HG03575 (cell line): ENCODE data around the gene ANKRD36.
"Not testable (repeated sequence)": the region's sequence is repeated elsewhere in the genome, so short reads cannot be mapped to it uniquely, and the experiment has no call there.

Source experiments
- ATAC-seq: cut with Tn5 transposase; IDR thresholded peaks from one replicate; pipeline ENCODE4 v1.9.1; 2021; ENCODE audit not compliant: unreplicated experiment, insufficient number of reproducible peaks, low FRiP score; ENCODE audit errors: extremely low read depth

Gene ANKRD36

GRCh38 chr2:97113050-97113881, at the start of gene ANKRD36:
Gene ANKRD36, plus strand, starts transcription at chr2:97113153. Its CDS starts 587 bp downstream, at chr2:97113740.
- ATAC-seq: peak; percentile 59

- not testable (repeated sequence) for ATAC-seq
Measured at GRCh38 chr2:97066030-97066429, 46.9 kb upstream of the ANKRD36 start.

DNA sequence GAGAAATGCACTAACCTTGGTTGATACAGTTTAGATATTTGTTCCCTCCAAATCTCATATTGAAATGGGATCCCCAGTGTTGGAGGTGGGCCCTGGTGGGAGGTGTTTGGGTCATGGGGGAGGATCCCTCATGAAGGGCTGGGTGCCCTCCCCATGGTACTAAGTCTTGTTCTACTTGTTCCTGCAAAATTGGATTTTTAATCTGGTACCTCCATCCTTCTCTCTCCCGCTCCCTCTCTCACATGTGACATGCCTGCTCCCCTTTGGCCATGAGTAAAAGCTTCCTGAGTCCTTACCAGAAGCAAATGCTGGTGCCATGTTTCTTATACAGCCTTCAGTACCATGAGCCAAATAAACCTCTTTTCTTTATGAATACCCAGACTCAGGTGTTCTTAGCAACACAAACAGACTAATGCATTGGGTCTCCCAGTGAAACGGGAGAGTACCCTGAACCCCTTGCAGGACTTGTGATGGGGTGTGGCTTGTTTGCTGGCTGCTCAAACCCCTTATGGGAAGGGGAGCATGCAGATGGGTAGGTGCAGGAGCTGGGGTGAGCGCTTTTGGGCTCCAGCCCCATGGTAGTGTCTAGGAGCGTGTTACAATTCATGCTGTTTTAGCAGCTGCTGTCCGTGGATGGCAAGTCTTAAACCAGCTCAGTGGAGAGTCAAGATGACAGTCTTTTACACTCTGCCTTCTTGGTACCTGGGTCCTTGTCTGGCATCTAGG, 45.5 kb upstream of the ANKRD36 start:
- no peak for ATAC-seq

DNA sequence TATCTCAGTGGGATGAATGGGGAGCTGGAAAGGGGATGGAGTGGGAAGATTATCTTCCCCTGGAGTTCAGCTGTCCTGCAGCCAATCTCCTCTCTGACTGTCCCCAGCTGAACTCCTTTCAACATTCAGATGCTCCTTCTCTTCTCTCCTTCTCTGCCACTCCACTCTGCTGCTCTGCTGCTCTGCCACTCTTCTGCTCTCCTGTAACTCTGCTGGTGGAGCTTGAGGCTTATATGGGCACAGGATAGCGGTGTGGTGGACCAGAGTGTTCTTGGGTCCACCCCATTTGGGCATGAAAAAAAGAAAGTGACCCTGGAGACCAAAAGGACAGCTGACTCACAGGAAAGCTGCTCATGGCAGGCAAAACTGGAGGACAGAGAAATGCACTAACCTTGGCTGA, 44.9 kb upstream of the ANKRD36 start:
- no peak for ATAC-seq

DNA sequence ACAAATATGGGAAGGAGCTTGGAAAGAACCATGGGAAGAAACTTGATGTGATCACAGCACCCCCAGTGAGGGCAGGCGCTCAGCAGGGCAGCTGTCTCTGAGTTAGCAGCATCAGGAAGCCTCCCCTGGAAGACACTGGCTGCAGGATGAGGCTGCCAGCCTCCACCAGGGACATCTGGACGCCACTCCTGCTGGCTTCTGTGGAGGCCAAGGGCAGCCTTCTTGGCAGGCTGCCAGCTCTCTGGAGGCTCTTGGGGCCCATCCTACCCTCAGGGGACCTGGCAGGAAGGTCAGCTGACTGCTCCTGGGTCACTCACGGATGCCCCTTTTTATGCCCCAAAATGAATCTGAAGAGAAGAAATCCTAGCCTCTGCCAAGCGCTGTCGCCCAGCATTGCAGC, 44.2 kb upstream of the ANKRD36 start:
- ATAC-seq: not testable (repeated sequence)

- ATAC-seq: not testable (repeated sequence)
Measured at GRCh38 chr2:97070915-97071314, 42.0 kb upstream of the ANKRD36 start.

GRCh38 chr2:97077213-97077612, 35.7 kb upstream of the ANKRD36 start:
- not testable (repeated sequence) for ATAC-seq

- ATAC-seq: not testable (repeated sequence)
Measured at GRCh38 chr2:97080855-97081254, 32.1 kb upstream of the ANKRD36 start.

GRCh38 chr2:97082206-97082605, 30.7 kb upstream of the ANKRD36 start:
- not testable (repeated sequence) for ATAC-seq

GRCh38 chr2:97083516-97083915, 29.4 kb upstream of the ANKRD36 start:
- ATAC-seq: not testable (repeated sequence)

GRCh38 chr2:97085093-97085492, 27.9 kb upstream of the ANKRD36 start:
- ATAC-seq: not testable (repeated sequence)

GRCh38 chr2:97088706-97089105, 24.2 kb upstream of the ANKRD36 start:
- not testable (repeated sequence) for ATAC-seq

DNA sequence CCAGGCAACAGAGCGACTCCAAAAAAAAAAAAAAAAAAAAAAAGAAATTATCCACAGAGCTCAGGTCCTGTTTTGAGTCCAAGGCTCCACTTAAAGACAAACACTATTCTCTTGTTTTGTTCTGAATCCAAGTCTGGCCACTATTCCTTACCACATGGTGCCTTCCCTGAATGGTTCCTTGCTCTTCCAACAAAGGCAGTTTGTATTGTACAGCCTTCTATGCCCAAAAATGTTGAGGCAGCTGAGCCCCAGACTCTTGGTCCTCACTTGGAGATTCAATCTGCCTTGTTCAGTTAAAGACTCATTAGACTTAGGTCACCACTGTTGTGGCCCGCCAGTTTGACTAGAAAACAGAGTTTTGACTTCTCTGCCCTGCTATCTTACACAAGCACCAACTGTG, 20.0 kb upstream of the ANKRD36 start:
- ATAC-seq: not testable (repeated sequence)

- ATAC-seq: not testable (repeated sequence)
Measured at GRCh38 chr2:97093983-97094771, 18.8 kb upstream of the ANKRD36 start.

GRCh38 chr2:97094772-97095611, 18.0 kb upstream of the ANKRD36 start, which contains the start of gene FAHD2B:
Gene FAHD2B, minus strand, starts transcription at chr2:97094882. Its CDS starts 3,176 bp downstream, at chr2:97091706.
- not testable (repeated sequence) for ATAC-seq

DNA sequence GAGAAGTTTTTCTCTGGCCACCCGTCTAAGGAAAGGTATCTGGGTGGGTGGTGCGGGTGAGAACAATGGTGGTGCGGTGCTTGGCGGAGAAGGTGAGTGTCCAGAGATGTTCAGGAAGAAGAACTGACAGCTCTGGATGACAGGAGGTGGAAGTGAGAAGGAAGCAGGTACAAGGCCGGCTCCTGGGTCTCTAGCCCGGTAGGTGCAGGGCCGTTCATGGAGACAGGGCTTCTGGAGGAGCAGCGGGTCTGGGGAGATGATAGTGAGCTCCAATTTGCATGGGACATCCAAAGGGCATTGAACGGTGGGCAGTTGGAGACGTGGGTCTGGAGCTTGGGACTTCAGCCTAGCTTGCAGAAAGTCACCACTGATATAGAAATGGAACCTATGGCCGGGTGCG, 17.3 kb upstream of the ANKRD36 start:
- ATAC-seq: no peak

- not testable (repeated sequence) for ATAC-seq
Measured at GRCh38 chr2:97098786-97099372, 14.1 kb upstream of the ANKRD36 start.

GRCh38 chr2:97106878-97107277, 6.1 kb upstream of the ANKRD36 start:
- ATAC-seq: not testable (repeated sequence)
